ENCODE data around the gene MOB1A. TPM values are rescaled to one million over a fixed set of nuclear protein-coding genes. Genes with fewer than 3 reads are reported as not detected.
A peak's percentile ranks its signal among the peaks of the same experiment; 100 is the strongest.

Gene MOB1A
- 100 to 1,000 TPM; 135 TPM for total RNA-seq
- polyA plus RNA-seq: 100 to 1,000 TPM; 142 to 203 TPM

- CTCF ChIA-PET (ENCODE audit: partially characterized antibody): interaction anchor here (0.6 to 3.5 kb wide), 23 partner anchors 9 to 355 kb away, joined by 3 to 51 read pairs (median 8); partner anchors contain the start of genes BOLA3, MTHFD2 and STAMBP
- no peaks in the 10 kb centered on the region for H3K27me3 Mint-ChIP-seq
- H3K27me3 ChIP-seq (ENCODE audit: insufficient read depth, low read length): no peaks in the 10 kb centered on the region
- peak; percentile 97 to 99 (median 98) for DNase-seq
- intact Hi-C loops (cut with micrococcal nuclease): loop anchor here (1.0 to 2.0 kb wide), 6 partner anchors 10 to 305 kb away; partner anchors contain the start of genes BOLA3, DGUOK and TTC31
- peak within 1 kb of the TSS; percentile 99 for H3K27ac ChIP-seq (ENCODE audit: low read depth, low read length)
- H3K4me1 ChIP-seq (ENCODE audit: insufficient read depth, low read length): peaks cover 47% of the 10 kb centered on the region
- POLR2A ChIA-PET (ENCODE audit: partially characterized antibody): interaction anchor here (0.6 to 3.9 kb wide), 39 partner anchors 9 to 946 kb away, joined by 3 to 128 read pairs (median 4); partner anchors contain the start of genes BOLA3, CCDC142, DGUOK and HTRA2
- no peaks in the 10 kb centered on the region for H3K9me3 Mint-ChIP-seq
- no peaks in the 10 kb centered on the region for H3K36me3 ChIP-seq (ENCODE audit: insufficient read depth, low read length)
- peaks cover 22 to 48% (median 35%) of the 10 kb centered on the region in 4 donors for H3K4me1 Mint-ChIP-seq
- peak within 1 kb of the TSS; percentile 90 to 94 (median 94) for H3K4me3 Mint-ChIP-seq
- peak within 1 kb of the TSS; percentile 69 to 74 for H3K4me3 ChIP-seq (ENCODE audit: low read length in 2 of 2)
- peaks cover 0 to 21% of the 10 kb centered on the region in 2 donors for H3K36me3 Mint-ChIP-seq
- H3K9me3 ChIP-seq (ENCODE audit: control insufficient read depth in 1 of 2, low read length in 2 of 2): no peaks in the 10 kb centered on the region
- peak within 1 kb of the TSS; percentile 89 to 96 (median 95) for H3K27ac Mint-ChIP-seq
These were observed at the start of gene MOB1A for GRCh38 chr2:74178211-74179062. Gene MOB1A, minus strand, starts transcription at chr2:74178879. Its CDS starts 205 bp downstream, at chr2:74178674.

- H3K4me1 Mint-ChIP-seq: no peaks in the 10 kb centered on the region
- H3K36me3 Mint-ChIP-seq: peaks cover 0 to 10% of the 10 kb centered on the region in 2 donors
- intact Hi-C loops (cut with micrococcal nuclease): no loop called here
- CTCF ChIA-PET (ENCODE audit: partially characterized antibody): interaction anchor here (1.0 kb wide), 1 partner anchor 107 kb away, joined by 5 read pairs; no protein-coding TSS in a partner anchor
- no peak overlapping the region for H3K4me3 Mint-ChIP-seq
- H3K27ac ChIP-seq (ENCODE audit: low read depth, low read length): no peak overlapping the region
- no peaks in the 10 kb centered on the region for H3K4me1 ChIP-seq (ENCODE audit: insufficient read depth, low read length)
- POLR2A ChIA-PET (ENCODE audit: partially characterized antibody): no interaction called here
- H3K36me3 ChIP-seq (ENCODE audit: insufficient read depth, low read length): no peaks in the 10 kb centered on the region
- no peak overlapping the region for H3K4me3 ChIP-seq (ENCODE audit: low read length in 2 of 2)
- no peaks in the 10 kb centered on the region for H3K9me3 Mint-ChIP-seq
- no peak for DNase-seq
- H3K27me3 ChIP-seq (ENCODE audit: insufficient read depth, low read length): no peaks in the 10 kb centered on the region
- no peak overlapping the region for H3K27ac Mint-ChIP-seq
- H3K27me3 Mint-ChIP-seq: no peaks in the 10 kb centered on the region
- H3K9me3 ChIP-seq (ENCODE audit: control insufficient read depth in 1 of 2, low read length in 2 of 2): no peaks in the 10 kb centered on the region
These were observed 49.0 kb upstream of the MOB1A start for GRCh38 chr2:74227646-74228045.

GRCh38 chr2:74226648-74227213, 48.1 kb upstream of the MOB1A start:
- Histone ChIP-seq H3K4me3 (ENCODE audit: low read length in 2 of 2) (no peak overlapping the region), H3K9me3 (ENCODE audit: control insufficient read depth in 1 of 2, low read length in 2 of 2) (no peaks in the 10 kb centered on the region), H3K27ac (ENCODE audit: low read depth, low read length) (no peak overlapping the region), H3K36me3 (ENCODE audit: insufficient read depth, low read length) (no peaks in the 10 kb centered on the region), H3K4me1 (ENCODE audit: insufficient read depth, low read length) (no peaks in the 10 kb centered on the region), H3K27me3 (ENCODE audit: insufficient read depth, low read length) (no peaks in the 10 kb centered on the region)
- peak overlapping the region in 1 of 7 donors; percentile 66 for H3K27ac Mint-ChIP-seq
- ChIA-PET POLR2A (ENCODE audit: partially characterized antibody) (no interaction called here), CTCF (ENCODE audit: partially characterized antibody) (no interaction called here)
- H3K4me3 Mint-ChIP-seq: no peak overlapping the region
- H3K4me1 Mint-ChIP-seq: no peaks in the 10 kb centered on the region
- intact Hi-C loops (cut with micrococcal nuclease): no loop called here
- DNase-seq: no peak
- H3K27me3 Mint-ChIP-seq: no peaks in the 10 kb centered on the region
- peaks cover 3 to 17% of the 10 kb centered on the region in 2 donors for H3K36me3 Mint-ChIP-seq
- H3K9me3 Mint-ChIP-seq: no peaks in the 10 kb centered on the region

GRCh38 chr2:74225698-74226459, 47.2 kb upstream of the MOB1A start:
- Mint-ChIP-seq H3K36me3 (peaks cover 3 to 17% of the 10 kb centered on the region in 2 donors), H3K4me3 (no peak overlapping the region), H3K27ac (peak overlapping the region in 1 of 7 donors; percentile 26), H3K27me3 (no peaks in the 10 kb centered on the region), H3K9me3 (no peaks in the 10 kb centered on the region), H3K4me1 (no peaks in the 10 kb centered on the region)
- POLR2A ChIA-PET (ENCODE audit: partially characterized antibody): no interaction called here
- no peak overlapping the region for H3K4me3 ChIP-seq (ENCODE audit: low read length in 2 of 2)
- CTCF ChIA-PET (ENCODE audit: partially characterized antibody): no interaction called here
- no peaks in the 10 kb centered on the region for H3K9me3 ChIP-seq (ENCODE audit: control insufficient read depth in 1 of 2, low read length in 2 of 2)
- no peak for DNase-seq
- H3K27me3 ChIP-seq (ENCODE audit: insufficient read depth, low read length): no peaks in the 10 kb centered on the region
- H3K27ac ChIP-seq (ENCODE audit: low read depth, low read length): no peak overlapping the region
- H3K36me3 ChIP-seq (ENCODE audit: insufficient read depth, low read length): no peaks in the 10 kb centered on the region
- no peaks in the 10 kb centered on the region for H3K4me1 ChIP-seq (ENCODE audit: insufficient read depth, low read length)
- intact Hi-C loops (cut with micrococcal nuclease): no loop called here

- Histone ChIP-seq H3K36me3 (ENCODE audit: insufficient read depth, low read length) (no peaks in the 10 kb centered on the region), H3K4me3 (ENCODE audit: low read length in 2 of 2) (no peak overlapping the region), H3K27ac (ENCODE audit: low read depth, low read length) (no peak overlapping the region), H3K9me3 (ENCODE audit: control insufficient read depth in 1 of 2, low read length in 2 of 2) (no peaks in the 10 kb centered on the region), H3K27me3 (ENCODE audit: insufficient read depth, low read length) (no peaks in the 10 kb centered on the region), H3K4me1 (ENCODE audit: insufficient read depth, low read length) (no peaks in the 10 kb centered on the region)
- DNase-seq: no peak
- POLR2A ChIA-PET (ENCODE audit: partially characterized antibody): no interaction called here
- intact Hi-C loops (cut with micrococcal nuclease): no loop called here
- no peak overlapping the region for H3K4me3 Mint-ChIP-seq
- no peak overlapping the region for H3K27ac Mint-ChIP-seq
- CTCF ChIA-PET (ENCODE audit: partially characterized antibody): no interaction called here
- H3K4me1 Mint-ChIP-seq: peaks cover 0 to 1% (median 0%) of the 10 kb centered on the region in 4 donors
- H3K27me3 Mint-ChIP-seq: no peaks in the 10 kb centered on the region
- peaks cover 3 to 21% of the 10 kb centered on the region in 2 donors for H3K36me3 Mint-ChIP-seq
- no peaks in the 10 kb centered on the region for H3K9me3 Mint-ChIP-seq
These were observed 45.5 kb upstream of the MOB1A start for GRCh38 chr2:74223941-74224770.

- Histone ChIP-seq H3K27ac (ENCODE audit: low read depth, low read length) (no peak overlapping the region), H3K36me3 (ENCODE audit: insufficient read depth, low read length) (no peaks in the 10 kb centered on the region), H3K4me1 (ENCODE audit: insufficient read depth, low read length) (no peaks in the 10 kb centered on the region), H3K9me3 (ENCODE audit: control insufficient read depth in 1 of 2, low read length in 2 of 2) (no peaks in the 10 kb centered on the region), H3K27me3 (ENCODE audit: insufficient read depth, low read length) (no peaks in the 10 kb centered on the region), H3K4me3 (ENCODE audit: low read length in 2 of 2) (no peak overlapping the region)
- Mint-ChIP-seq H3K27me3 (no peaks in the 10 kb centered on the region), H3K4me1 (peaks cover 0 to 2% (median 0%) of the 10 kb centered on the region in 4 donors), H3K9me3 (no peaks in the 10 kb centered on the region), H3K36me3 (peaks cover 8 to 16% of the 10 kb centered on the region in 2 donors), H3K27ac (peak overlapping the region in 3 of 7 donors; percentile 36 to 57 (median 48)), H3K4me3 (no peak overlapping the region)
- ChIA-PET CTCF (ENCODE audit: partially characterized antibody) (no interaction called here), POLR2A (ENCODE audit: partially characterized antibody) (no interaction called here)
- intact Hi-C loops (cut with micrococcal nuclease): no loop called here
- no peak for DNase-seq
These were observed 43.6 kb upstream of the MOB1A start for GRCh38 chr2:74222300-74222650.

All from CD4-positive, alpha-beta memory T cell (primary cell).